IMR-90 (cell line): ENCODE data around the gene ADM. TPM values are rescaled to one million over a fixed set of nuclear protein-coding genes. Genes with fewer than 3 reads are reported as not detected.

Experiments
- ATAC-seq: fragments of 200-7000 bp; cut with Tn5 transposase; 2 replicates; pipeline ENCODE4 v1.9.1; 2020; ENCODE audit warnings: low read depth, mild to moderate bottlenecking, moderate library complexity
- BruUV-seq: library from RNA; stranded (reverse); fragments of 400-500 nt; replicated peaks from 2 replicates; lab custom pipeline; 2021; lab: Mats Ljungman, UMichigan
- CTCF ChIA-PET: fragments of 300-600 bp; formaldehyde crosslinking; extraction: SDS; loops from one replicate; lab custom pipeline; 2021; ENCODE audit warnings: antibody characterized with exemption; lab: Yijun Ruan, JAX
- POLR2A ChIA-PET: fragments of 300-600 bp; sonication (Branson Sonifier 250); formaldehyde crosslinking; loops from one replicate; lab custom pipeline; 2022; ENCODE audit warnings: antibody characterized with exemption; ENCODE audit not compliant: unreplicated experiment; lab: Charles Lee
- DNase-seq: peaks from one replicate; pipeline ENCODE4 v3.0.0; 2013
- H2AFZ ChIP-seq: replicated peaks from 2 replicates; pipeline ENCODE3; 2013; ENCODE audit warnings: low read length, mild to moderate bottlenecking; ENCODE audit not compliant: poor library complexity
- H2AK5ac ChIP-seq: 2 replicates; pipeline ENCODE4 v1.6.1; 2013; ENCODE audit warnings: low read depth, low read length, inconsistent platforms
- H2AK9ac ChIP-seq: replicated peaks from 2 replicates; pipeline ENCODE3; 2013; ENCODE audit warnings: mild to moderate bottlenecking, low read depth, low read length, moderate library complexity; ENCODE audit not compliant: poor library complexity
- H2BK120ac ChIP-seq: 2 replicates; pipeline ENCODE4 v1.6.1; 2013; ENCODE audit warnings: low read depth, low read length, inconsistent platforms
- H2BK15ac ChIP-seq: 3 replicates; pipeline ENCODE4 v1.6.1; 2013; ENCODE audit warnings: low read depth, low read length, inconsistent platforms
- H2BK20ac ChIP-seq: 2 replicates; pipeline ENCODE4 v1.6.1; 2013; ENCODE audit warnings: low read depth, mild to moderate bottlenecking, inconsistent platforms, low read length, moderate library complexity
- H2BK5ac ChIP-seq: 2 replicates; pipeline ENCODE4 v1.6.1; 2013; ENCODE audit warnings: mild to moderate bottlenecking, low read depth, low read length, inconsistent platforms; ENCODE audit not compliant: poor library complexity, severe bottlenecking
- H3K14ac ChIP-seq: replicated peaks from 2 replicates; pipeline ENCODE4 v1.6.1; 2013; ENCODE audit warnings: low read depth, low read length, inconsistent platforms
- H3K18ac ChIP-seq: 2 replicates; pipeline ENCODE4 v1.6.1; 2013; ENCODE audit warnings: low read depth, low read length, control low read depth
- H3K23ac ChIP-seq: 2 replicates; pipeline ENCODE4 v1.6.1; 2013; ENCODE audit warnings: low read depth, low read length, inconsistent platforms
- H3K27ac ChIP-seq: 2 replicates; pipeline ENCODE4 v1.5.1; 2013; ENCODE audit warnings: mild to moderate bottlenecking, control low read depth, low read length; ENCODE audit not compliant: insufficient read depth
- H3K27me3 ChIP-seq: 2 replicates; pipeline ENCODE4 v1.6.1; 2013; ENCODE audit warnings: low read length; ENCODE audit not compliant: control insufficient read depth, insufficient read depth
- H3K36me3 ChIP-seq: 2 replicates; pipeline ENCODE4 v1.6.1; 2013; ENCODE audit warnings: low read length, mixed read lengths; ENCODE audit not compliant: control insufficient read depth, insufficient read depth
- H3K4ac ChIP-seq: 2 replicates; pipeline ENCODE4 v1.6.1; 2013; ENCODE audit warnings: low read depth, low read length, inconsistent platforms
- H3K4me1 ChIP-seq: 2 replicates; pipeline ENCODE4 v1.6.1; 2013; ENCODE audit warnings: low read length, mixed read lengths; ENCODE audit not compliant: control insufficient read depth, insufficient read depth
- H3K4me2 ChIP-seq: 2 replicates; pipeline ENCODE4 v1.6.1; 2013; ENCODE audit warnings: low read depth, mild to moderate bottlenecking, control low read depth, low read length, moderate library complexity
- H3K4me3 ChIP-seq: 2 replicates; pipeline ENCODE4 v1.5.1; 2013; ENCODE audit warnings: low read depth, mild to moderate bottlenecking, control low read depth, low read length, moderate library complexity; ENCODE audit not compliant: insufficient read depth
- H3K56ac ChIP-seq: 2 replicates; pipeline ENCODE4 v1.6.1; 2013; ENCODE audit warnings: low read length, inconsistent platforms; ENCODE audit not compliant: insufficient read depth; ENCODE audit errors: extremely low read depth
- H3K79me1 ChIP-seq, 2 experiments: 2 replicates each; pipeline ENCODE4 v1.6.1; 2013; ENCODE audit warnings: low read length in 2 of 2, inconsistent platforms in 1 of 2, low read depth in 1 of 2
- H3K9ac ChIP-seq: 2 replicates; pipeline ENCODE4 v1.6.1; 2013; ENCODE audit warnings: low read depth, low read length, control low read depth
- H3K9me1 ChIP-seq: 2 replicates; pipeline ENCODE4 v1.6.1; 2013; ENCODE audit warnings: low read length, inconsistent platforms; ENCODE audit not compliant: insufficient read depth
- H3K9me3 ChIP-seq: 2 replicates; pipeline ENCODE4 v1.6.1; 2013; ENCODE audit warnings: low read length; ENCODE audit not compliant: control insufficient read depth, insufficient read depth
- H4K20me1 ChIP-seq: 2 replicates; pipeline ENCODE4 v1.6.1; 2013; ENCODE audit warnings: low read length, inconsistent platforms; ENCODE audit not compliant: insufficient read depth
- H4K5ac ChIP-seq: 2 replicates; pipeline ENCODE4 v1.6.1; 2013; ENCODE audit warnings: mild to moderate bottlenecking, low read depth, low read length, control low read depth
- H4K8ac ChIP-seq, 2 experiments: 2 replicates each; pipeline ENCODE4 v1.6.1; 2013; ENCODE audit warnings: low read depth in 2 of 2, low read length in 2 of 2, control low read depth in 1 of 2, inconsistent platforms in 1 of 2
- H4K91ac ChIP-seq: 2 replicates; pipeline ENCODE4 v1.6.1; 2013; ENCODE audit warnings: low read depth, low read length, inconsistent platforms; ENCODE audit not compliant: insufficient read depth
- BHLHE40 ChIP-seq: fragments of 150-350 bp; IDR thresholded peaks from 2 replicates; pipeline ENCODE4 v1.6.1; 2016; ENCODE audit warnings: mild to moderate bottlenecking, low read depth, low read length
- CEBPB ChIP-seq: IDR thresholded peaks from 2 replicates; pipeline ENCODE4 v1.6.1; 2012; ENCODE audit warnings: low read depth, low read length, improper control_type of control experiment
- CHD1 ChIP-seq: IDR thresholded peaks from 2 replicates; pipeline ENCODE4 v1.6.1; 2012; ENCODE audit warnings: low read depth, low read length, improper control_type of control experiment
- FOS ChIP-seq: fragments of 150-350 bp; IDR thresholded peaks from 2 replicates; pipeline ENCODE4 v1.6.1; 2016; ENCODE audit warnings: low read depth, low read length
- MAFK ChIP-seq: IDR thresholded peaks from 2 replicates; pipeline ENCODE4 v1.6.1; 2012; ENCODE audit warnings: low read depth, low read length, improper control_type of control experiment
- MAZ ChIP-seq: IDR thresholded peaks from 2 replicates; pipeline ENCODE4 v1.6.1; 2012; ENCODE audit warnings: low read depth, mild to moderate bottlenecking, low read length, improper control_type of control experiment, moderate library complexity, borderline replicate concordance
- MXI1 ChIP-seq: IDR thresholded peaks from 2 replicates; pipeline ENCODE4 v1.6.1; 2012; ENCODE audit warnings: low read depth, mild to moderate bottlenecking, low read length, moderate library complexity, borderline replicate concordance
- NFE2L2 ChIP-seq: fragments of 150-350 bp; IDR thresholded peaks from 2 replicates; pipeline ENCODE4 v1.6.1; 2016; ENCODE audit warnings: low read depth, mild to moderate bottlenecking, low read length
- RAD21 ChIP-seq: IDR thresholded peaks from 2 replicates; pipeline ENCODE4 v1.6.1; 2012; ENCODE audit warnings: low read length, improper control_type of control experiment
- RCOR1 ChIP-seq: IDR thresholded peaks from 2 replicates; pipeline ENCODE4 v1.6.1; 2012; ENCODE audit warnings: mild to moderate bottlenecking, low read length, improper control_type of control experiment; ENCODE audit not compliant: insufficient replicate concordance
- RFX5 ChIP-seq: IDR thresholded peaks from 2 replicates; pipeline ENCODE4 v1.8.0; 2012; ENCODE audit warnings: low read depth, mild to moderate bottlenecking, low read length, moderate library complexity
- SMC3 ChIP-seq: fragments of 150-350 bp; IDR thresholded peaks from 2 replicates; pipeline ENCODE4 v1.6.1; 2016; ENCODE audit warnings: low read depth, mild to moderate bottlenecking, antibody characterized with exemption, low read length, moderate library complexity
- WGBS, 2 experiments: methylation state at CpG; one replicate each; pipeline versions ENCODE4 v1.1.5 to v1.1.7; 2013; ENCODE audit warnings: missing lambda C conversion rate in 2 of 2; ENCODE audit not compliant: insufficient read length in 1 of 2; ENCODE audit errors: extremely low coverage in 2 of 2; 5-methylcytosine and 5-hydroxymethylcytosine counted together
- dilution Hi-C: fragments of 300-500 bp; cut with HindIII; formaldehyde crosslinking; loops from one replicate; pipeline ENCODE4 v1.14.3; 2018; ENCODE audit warnings: low sequenced_read_pairs; ENCODE audit not compliant: unreplicated experiment
- in situ Hi-C: fragments of 300-500 bp; cut with MboI; formaldehyde crosslinking; loops from 3 replicates; pipeline ENCODE4 v1.14.3; 2019; ENCODE audit warnings: low sequenced_read_pairs, inconsistent platforms, mixed read lengths
- intact Hi-C: fragments of 100-400 bp; cut with micrococcal nuclease; formaldehyde crosslinking; loops from 2 replicates; pipeline ENCODE4 v1.10.0; 2022
- polyA plus RNA-seq, 3 experiments: library from polyadenylated mRNA; depleted of rRNA; stranded (reverse); fragments of >200 nt; gene quantifications; 2 replicates each; pipeline ENCODE4 v1.2.3, GENCODE V29; 2012; ENCODE audit warnings: low replicate concordance in 1 of 3
- total RNA-seq: library from RNA; depleted of rRNA; stranded (reverse); fragments of >200 nt; gene quantifications from 2 replicates; pipeline ENCODE4 v1.2.3, GENCODE V29; 2012
- TF ChIP-seq, protein P1 (sequence below): fragments of 150-350 bp; IDR thresholded peaks from 2 replicates; pipeline ENCODE4 v1.6.1; 2016; ENCODE audit warnings: low read depth, mild to moderate bottlenecking, low read length, moderate library complexity, borderline replicate concordance

ADM gene
- total and polyA plus RNA-seq, 2 of the 4 experiments (the other 2 are of a cell fraction): 357 to 559 TPM

DNA sequence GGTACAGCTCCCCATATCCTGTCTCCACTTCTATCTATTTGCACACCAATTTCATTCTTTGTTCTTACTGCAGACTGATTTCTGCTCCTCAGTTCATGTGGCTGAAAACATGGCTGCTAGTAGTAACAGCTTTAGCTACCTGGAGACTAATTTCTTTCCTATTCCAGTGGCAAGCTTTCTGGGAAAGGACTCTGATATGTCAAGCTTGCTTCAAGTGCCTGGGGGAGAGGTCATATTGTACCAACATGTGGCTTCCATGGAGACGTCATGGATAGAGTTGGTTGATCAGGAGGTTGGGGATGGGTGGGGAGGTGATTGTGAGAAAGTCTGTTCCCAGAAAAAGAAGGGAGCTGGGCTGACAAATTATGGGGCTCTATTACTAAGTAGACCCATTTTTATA lies 44.9 kb downstream of the ADM start:
- dilution Hi-C loops: no loop called here

More for the DNA sequence above, 44.9 kb downstream of the ADM start:
- intact Hi-C loops: loop anchor here (2.0 kb wide), 1 partner anchor 141 kb away; no protein-coding TSS in a partner anchor
- H3K9me1 ChIP-seq: peaks cover 8% of the 10 kb centered on the region
- no peaks in the 10 kb centered on the region for H4K20me1 ChIP-seq
- no peak overlapping the region for H2AFZ ChIP-seq
- peak overlapping the region; percentile 55 for H3K4ac ChIP-seq
- peak overlapping the region; percentile 61 for H2BK20ac ChIP-seq
- H3K27ac ChIP-seq: no peak overlapping the region
- peak overlapping the region; percentile 51 for H2AK9ac ChIP-seq
- peak overlapping the region; percentile 49; the same call in 1 of the 3 replicates for H2BK15ac ChIP-seq
- peak overlapping the region; percentile 67 for H2AK5ac ChIP-seq
- H3K23ac ChIP-seq: 0 out of 2 replicates have a peak overlapping the region, but pooled peaks have one; percentile 8
- peaks cover 23% of the 10 kb centered on the region for H3K4me1 ChIP-seq
- peak overlapping the region in 1 of 2 experiments; percentile 28; a peak in 2 of 4 replicates for H4K8ac ChIP-seq
- H3K9me3 ChIP-seq: no peaks in the 10 kb centered on the region
- DNase-seq (no peak), ATAC-seq (no peak)
- peak overlapping the region; percentile 69 for H2BK5ac ChIP-seq
- ChIA-PET CTCF (interaction anchor here (1.2 to 2.2 kb wide), 2 partner anchors 17 to 24 kb away, joined by 3 to 7 read pairs; no protein-coding TSS in a partner anchor), POLR2A (no interaction called here)
- H3K14ac ChIP-seq: peak overlapping the region; percentile 62
- H2BK120ac ChIP-seq: peak overlapping the region; percentile 55
- in situ Hi-C loops: no loop called here
- TF ChIP-seq SMC3 (no peak), RAD21 (no peak), BHLHE40 (no peak), NFE2L2 (no peak), RFX5 (no peak), CHD1 (no peak), FOS (no peak), MXI1 (no peak), CEBPB (no peak), MAFK (no peak), MAZ (no peak), RCOR1 (no peak)
- TF ChIP-seq, protein P1, sequence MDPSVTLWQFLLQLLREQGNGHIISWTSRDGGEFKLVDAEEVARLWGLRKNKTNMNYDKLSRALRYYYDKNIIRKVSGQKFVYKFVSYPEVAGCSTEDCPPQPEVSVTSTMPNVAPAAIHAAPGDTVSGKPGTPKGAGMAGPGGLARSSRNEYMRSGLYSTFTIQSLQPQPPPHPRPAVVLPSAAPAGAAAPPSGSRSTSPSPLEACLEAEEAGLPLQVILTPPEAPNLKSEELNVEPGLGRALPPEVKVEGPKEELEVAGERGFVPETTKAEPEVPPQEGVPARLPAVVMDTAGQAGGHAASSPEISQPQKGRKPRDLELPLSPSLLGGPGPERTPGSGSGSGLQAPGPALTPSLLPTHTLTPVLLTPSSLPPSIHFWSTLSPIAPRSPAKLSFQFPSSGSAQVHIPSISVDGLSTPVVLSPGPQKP: no peak
- no peak overlapping the region for H3K4me3 ChIP-seq
- H3K36me3 ChIP-seq: no peaks in the 10 kb centered on the region
- peak overlapping the region; percentile 79; the same call in 1 of the 2 replicates for H3K18ac ChIP-seq
- peak overlapping the region; percentile 34; the same call in 1 of the 2 replicates for H4K5ac ChIP-seq
- peak overlapping the region; percentile 66 for H4K91ac ChIP-seq
- H3K9ac ChIP-seq: no peak overlapping the region
- H3K79me1 ChIP-seq: no peaks in the 10 kb centered on the region
- H3K27me3 ChIP-seq: no peaks in the 10 kb centered on the region
- no CpG with 5 or more reads among the region's 1 CpG for WGBS, 2 experiments
- H3K56ac ChIP-seq: no peak overlapping the region
- no peak overlapping the region for H3K4me2 ChIP-seq
- no TSS peak for BruUV-seq
